ENCODE results near the gene FAS. TPM values are rescaled to one million over a fixed set of nuclear protein-coding genes. Genes with fewer than 3 reads are reported as not detected.
A peak's percentile ranks its signal among the peaks of the same experiment; 100 is the strongest.

FAS gene
- total RNA-seq, 1 experiment from 2014 or later, result 0.14 TPM

- no peak for DNase-seq
- H3K4me3 ChIP-seq (ENCODE audit: insufficient read depth, low read depth, low read length), result no peak overlapping the region
- no peaks in the 10 kb centered on the region for H3K36me3 ChIP-seq (replicated peaks; ENCODE audit: control insufficient read depth, insufficient read depth, low read length)
- H3K27me3 ChIP-seq (ENCODE audit: control insufficient read depth, insufficient read depth, low read length), result no peaks in the 10 kb centered on the region
Measured at GRCh38 chr10:88961266-88961665, 29.3 kb upstream of the FAS start.

GRCh38 chr10:88962336-88962735 lies 28.3 kb upstream of the FAS start:
- Histone ChIP-seq H3K4me3 (ENCODE audit: insufficient read depth, low read depth, low read length) (no peak overlapping the region), H3K27me3 (ENCODE audit: control insufficient read depth, insufficient read depth, low read length) (no peaks in the 10 kb centered on the region), H3K36me3 (replicated peaks; ENCODE audit: control insufficient read depth, insufficient read depth, low read length) (no peaks in the 10 kb centered on the region)
- no peak for DNase-seq

GRCh38 chr10:88963318-88963717 lies 27.3 kb upstream of the FAS start:
- H3K4me3 ChIP-seq (ENCODE audit: insufficient read depth, low read depth, low read length), result no peak overlapping the region
- DNase-seq, result no peak
- H3K36me3 ChIP-seq (replicated peaks; ENCODE audit: control insufficient read depth, insufficient read depth, low read length), result no peaks in the 10 kb centered on the region
- H3K27me3 ChIP-seq (ENCODE audit: control insufficient read depth, insufficient read depth, low read length), result no peaks in the 10 kb centered on the region

- no peaks in the 10 kb centered on the region for H3K27me3 ChIP-seq (ENCODE audit: control insufficient read depth, insufficient read depth, low read length)
- H3K4me3 ChIP-seq (ENCODE audit: insufficient read depth, low read depth, low read length), result no peak overlapping the region
- H3K36me3 ChIP-seq (replicated peaks; ENCODE audit: control insufficient read depth, insufficient read depth, low read length), result no peaks in the 10 kb centered on the region
- no peak for DNase-seq
Measured at GRCh38 chr10:88964360-88964759, 26.2 kb upstream of the FAS start.

GRCh38 chr10:88964869-88965415 lies 25.7 kb upstream of the FAS start:
- H3K27me3 ChIP-seq (ENCODE audit: control insufficient read depth, insufficient read depth, low read length), result no peaks in the 10 kb centered on the region
- no peak overlapping the region for H3K4me3 ChIP-seq (ENCODE audit: insufficient read depth, low read depth, low read length)
- no peak for DNase-seq

GRCh38 chr10:88966797-88967196 lies 23.8 kb upstream of the FAS start:
- Histone ChIP-seq H3K4me3 (ENCODE audit: insufficient read depth, low read depth, low read length) (no peak overlapping the region), H3K36me3 (replicated peaks; ENCODE audit: control insufficient read depth, insufficient read depth, low read length) (no peaks in the 10 kb centered on the region), H3K27me3 (ENCODE audit: control insufficient read depth, insufficient read depth, low read length) (no peaks in the 10 kb centered on the region)
- DNase-seq, result no peak

More at GRCh38 chr10:88964869-88965415, 25.7 kb upstream of the FAS start:
- no peaks in the 10 kb centered on the region for H3K36me3 ChIP-seq (replicated peaks; ENCODE audit: control insufficient read depth, insufficient read depth, low read length)

- H3K27me3 ChIP-seq (ENCODE audit: control insufficient read depth, insufficient read depth, low read length), result no peaks in the 10 kb centered on the region
- DNase-seq, result no peak
- no peak overlapping the region for H3K4me3 ChIP-seq (ENCODE audit: insufficient read depth, low read depth, low read length)
- H3K36me3 ChIP-seq (replicated peaks; ENCODE audit: control insufficient read depth, insufficient read depth, low read length), result no peaks in the 10 kb centered on the region
Measured at GRCh38 chr10:88968391-88968790, 22.2 kb upstream of the FAS start.

GRCh38 chr10:88971221-88972061 lies 19.2 kb upstream of the FAS start:
- H3K27me3 ChIP-seq (ENCODE audit: control insufficient read depth, insufficient read depth, low read length), result no peaks in the 10 kb centered on the region
- H3K4me3 ChIP-seq (ENCODE audit: insufficient read depth, low read depth, low read length), result no peak overlapping the region
- DNase-seq, result no peak
- no peaks in the 10 kb centered on the region for H3K36me3 ChIP-seq (replicated peaks; ENCODE audit: control insufficient read depth, insufficient read depth, low read length)

- Histone ChIP-seq H3K4me3 (ENCODE audit: insufficient read depth, low read depth, low read length) (no peak overlapping the region), H3K36me3 (replicated peaks; ENCODE audit: control insufficient read depth, insufficient read depth, low read length) (no peaks in the 10 kb centered on the region), H3K27me3 (ENCODE audit: control insufficient read depth, insufficient read depth, low read length) (no peaks in the 10 kb centered on the region)
- no peak for DNase-seq
Measured at GRCh38 chr10:88974012-88974411, 16.6 kb upstream of the FAS start.

GRCh38 chr10:88974446-88975376 lies 15.9 kb upstream of the FAS start:
- no peak overlapping the region for H3K4me3 ChIP-seq (ENCODE audit: insufficient read depth, low read depth, low read length)
- no peaks in the 10 kb centered on the region for H3K27me3 ChIP-seq (ENCODE audit: control insufficient read depth, insufficient read depth, low read length)
- DNase-seq, result no peak
- H3K36me3 ChIP-seq (replicated peaks; ENCODE audit: control insufficient read depth, insufficient read depth, low read length), result no peaks in the 10 kb centered on the region

GRCh38 chr10:88975377-88975720 lies 15.2 kb upstream of the FAS start:
- no peaks in the 10 kb centered on the region for H3K27me3 ChIP-seq (ENCODE audit: control insufficient read depth, insufficient read depth, low read length)
- DNase-seq, result no peak
- H3K4me3 ChIP-seq (ENCODE audit: insufficient read depth, low read depth, low read length), result no peak overlapping the region
- H3K36me3 ChIP-seq (replicated peaks; ENCODE audit: control insufficient read depth, insufficient read depth, low read length), result no peaks in the 10 kb centered on the region

- Histone ChIP-seq H3K4me3 (ENCODE audit: insufficient read depth, low read depth, low read length) (no peak overlapping the region), H3K27me3 (ENCODE audit: control insufficient read depth, insufficient read depth, low read length) (no peaks in the 10 kb centered on the region), H3K36me3 (replicated peaks; ENCODE audit: control insufficient read depth, insufficient read depth, low read length) (no peaks in the 10 kb centered on the region)
- no peak for DNase-seq
Measured at GRCh38 chr10:88978463-88978862, 12.1 kb upstream of the FAS start.

GRCh38 chr10:88979153-88979562 lies 11.4 kb upstream of the FAS start:
- no peaks in the 10 kb centered on the region for H3K36me3 ChIP-seq (replicated peaks; ENCODE audit: control insufficient read depth, insufficient read depth, low read length)
- H3K4me3 ChIP-seq (ENCODE audit: insufficient read depth, low read depth, low read length), result no peak overlapping the region
- no peaks in the 10 kb centered on the region for H3K27me3 ChIP-seq (ENCODE audit: control insufficient read depth, insufficient read depth, low read length)
- peak; percentile 10 for DNase-seq

GRCh38 chr10:88979603-88980002 lies 11.0 kb upstream of the FAS start:
- DNase-seq, result no peak
- Histone ChIP-seq H3K36me3 (replicated peaks; ENCODE audit: control insufficient read depth, insufficient read depth, low read length) (no peaks in the 10 kb centered on the region), H3K27me3 (ENCODE audit: control insufficient read depth, insufficient read depth, low read length) (no peaks in the 10 kb centered on the region), H3K4me3 (ENCODE audit: insufficient read depth, low read depth, low read length) (no peak overlapping the region)

GRCh38 chr10:88980247-88980646 lies 10.4 kb upstream of the FAS start:
- Histone ChIP-seq H3K27me3 (ENCODE audit: control insufficient read depth, insufficient read depth, low read length) (no peaks in the 10 kb centered on the region), H3K36me3 (replicated peaks; ENCODE audit: control insufficient read depth, insufficient read depth, low read length) (no peaks in the 10 kb centered on the region), H3K4me3 (ENCODE audit: insufficient read depth, low read depth, low read length) (no peak overlapping the region)
- no peak for DNase-seq

All from H7 (cell line).